Liver (tissue), 9 donors: ENCODE measurements around the gene MT1E. TPM values are rescaled to one million over a fixed set of nuclear protein-coding genes. Genes with fewer than 3 reads are reported as not detected.

Experiments used
- DNase-seq: peaks from one replicate; pipeline ENCODE4 v3.0.0-alpha.2; 2017; ENCODE audit warnings: low spot score
- H3K27ac ChIP-seq, 2 donors: one replicate each; pipeline ENCODE4 v1.7.0; 2013; ENCODE audit warnings: inconsistent platforms in 2 of 2, low read length in 2 of 2, control low read depth in 1 of 2, low read depth in 1 of 2, mild to moderate bottlenecking in 1 of 2
- H3K27me3 ChIP-seq, 4 donors: one replicate each; pipeline versions ENCODE4 v1.6.1 to v1.7.0; 2013; ENCODE audit warnings: low read length in 3 of 4, inconsistent platforms in 1 of 4, mild to moderate bottlenecking in 1 of 4, moderate library complexity in 1 of 4; ENCODE audit not compliant: control insufficient read depth in 4 of 4, insufficient read depth in 4 of 4
- H3K36me3 ChIP-seq, 4 donors: one replicate each; pipeline versions ENCODE4 v1.6.1 to v1.7.0; 2013; ENCODE audit warnings: low read length in 3 of 4, mild to moderate bottlenecking in 3 of 4, low read depth in 1 of 4, moderate library complexity in 1 of 4; ENCODE audit not compliant: control insufficient read depth in 4 of 4, insufficient read depth in 3 of 4
- H3K4me1 ChIP-seq, 4 donors: one replicate each; pipeline versions ENCODE4 v1.6.1 to v1.7.0; 2013; ENCODE audit warnings: low read length in 3 of 4, mild to moderate bottlenecking in 3 of 4, moderate library complexity in 1 of 4; ENCODE audit not compliant: control insufficient read depth in 4 of 4, insufficient read depth in 4 of 4
- H3K4me3 ChIP-seq, 3 donors: one replicate each; pipeline versions ENCODE4 v1.6.1 to v1.7.0; 2013; ENCODE audit warnings: low read length in 3 of 3, control low read depth in 1 of 3, low read depth in 1 of 3, mild to moderate bottlenecking in 1 of 3
- H3K9ac ChIP-seq, 2 donors: one replicate each; pipeline ENCODE4 v1.7.0; 2013; ENCODE audit warnings: low read length in 2 of 2, mild to moderate bottlenecking in 2 of 2, moderate library complexity in 2 of 2, control low read depth in 1 of 2, low read depth in 1 of 2
- H3K9me3 ChIP-seq, 4 donors: one replicate each; pipeline versions ENCODE4 v1.6.1 to v1.7.0; 2013; ENCODE audit warnings: low read length in 3 of 4; ENCODE audit not compliant: control insufficient read depth in 4 of 4
- CTCF ChIP-seq: fragments of 150-350 bp; IDR thresholded peaks from 2 replicates; pipeline ENCODE4 v1.5.1; 2017; ENCODE audit warnings: improper control_type of control experiment, low read depth, low read length; ENCODE audit not compliant: missing input control
- EGR1 ChIP-seq, 2 donors: IDR thresholded peaks; 2 replicates each; pipeline ENCODE4 v1.6.1; 2016 to 2018; ENCODE audit warnings: antibody characterized with exemption in 2 of 2, low read depth in 2 of 2
- FOXA1 ChIP-seq: IDR thresholded peaks from 2 replicates; pipeline ENCODE4 v1.6.1; 2016; ENCODE audit warnings: antibody characterized with exemption
- FOXA2 ChIP-seq: IDR thresholded peaks from 2 replicates; pipeline ENCODE4 v1.6.1; 2016; ENCODE audit warnings: antibody characterized with exemption
- GABPA ChIP-seq, 2 donors: IDR thresholded peaks in 1 of 2; conservative IDR thresholded peaks in 1 of 2; 2 replicates each; pipeline ENCODE4 v1.6.1; 2016; ENCODE audit warnings: antibody characterized with exemption in 2 of 2, mild to moderate bottlenecking in 1 of 2, moderate library complexity in 1 of 2
- HNF4G ChIP-seq: IDR thresholded peaks from 2 replicates; pipeline ENCODE4 v1.6.1; 2016; ENCODE audit warnings: antibody characterized with exemption
- JUND ChIP-seq, 2 donors: IDR thresholded peaks; 2 replicates each; pipeline ENCODE4 v1.6.1; 2016; ENCODE audit warnings: antibody characterized with exemption in 2 of 2
- MAX ChIP-seq: IDR thresholded peaks from 2 replicates; pipeline ENCODE4 v1.6.1; 2016; ENCODE audit warnings: antibody characterized with exemption
- NR2F2 ChIP-seq: IDR thresholded peaks from 2 replicates; pipeline ENCODE4 v1.6.1; 2016; ENCODE audit warnings: antibody characterized with exemption
- REST ChIP-seq: IDR thresholded peaks from 2 replicates; pipeline ENCODE4 v1.6.1; 2016; ENCODE audit warnings: antibody characterized with exemption, mild to moderate bottlenecking
- RXRA ChIP-seq, 2 donors: IDR thresholded peaks; 2 replicates each; pipeline ENCODE4 v1.6.1; 2017 to 2018; ENCODE audit warnings: antibody characterized with exemption in 2 of 2, mild to moderate bottlenecking in 1 of 2
- SP1 ChIP-seq: IDR thresholded peaks from 2 replicates; pipeline ENCODE4 v1.6.1; 2018; ENCODE audit warnings: antibody characterized with exemption, mild to moderate bottlenecking
- TAF1 ChIP-seq: conservative IDR thresholded peaks from 2 replicates; pipeline ENCODE4 v1.6.1; 2016; ENCODE audit warnings: antibody characterized with exemption, mild to moderate bottlenecking
- YY1 ChIP-seq: IDR thresholded peaks from 2 replicates; pipeline ENCODE4 v1.6.1; 2016; ENCODE audit warnings: antibody characterized with exemption, mild to moderate bottlenecking
- WGBS: extraction: QIAGEN DNeasy Blood & Tissue Kit; methylation state at CpG from one replicate; pipeline ENCODE4 v1.1.7; 2013; 5-methylcytosine and 5-hydroxymethylcytosine counted together
- polyA plus RNA-seq, 2 donors: library from polyadenylated mRNA; stranded (reverse) in 1 of 2; unstranded in 1 of 2; fragments of 200-250 nt in 1 of 2; fragments of >200 nt in 1 of 2; fragmentation: Nextera tagmentation in 1 of 2; extraction: Ambion mirVana in 1 of 2; gene quantifications; one replicate each; pipeline versions ENCODE4 v1.2.1 to v1.2.3, GENCODE V29; 2013 to 2015
- total RNA-seq, 2 donors: library from RNA; depleted of rRNA; stranded (reverse); fragments of >200 nt; gene quantifications; one replicate each; pipeline ENCODE4 v1.2.3, GENCODE V29; 2014
- TF ChIP-seq, protein P1 (sequence below): IDR thresholded peaks from 2 replicates; pipeline ENCODE4 v1.6.1; 2016; ENCODE audit warnings: antibody characterized with exemption
- TF ChIP-seq, protein P2 (sequence below): IDR thresholded peaks from 2 replicates; pipeline ENCODE4 v1.6.1; 2016; ENCODE audit warnings: antibody characterized with exemption
- donor health status: healthy.
- donor health status: healthy.
- donor health status: healthy.
- donor health status: healthy.
- donor health status: healthy.

The MT1E gene
- total and polyA plus RNA-seq, 4 donors = 206 to 1,831 (median 808) TPM

GRCh38 chr16:56604966-56605365, 20.6 kb upstream of the MT1E start:
- Histone ChIP-seq H3K9me3 (no peaks in the 10 kb centered on the region), H3K9ac (no peak overlapping the region), H3K36me3 (no peaks in the 10 kb centered on the region), H3K27me3 (no peaks in the 10 kb centered on the region), H3K4me3 (no peak overlapping the region), H3K4me1 (peaks cover 4 to 27% (median 8%) of the 10 kb centered on the region in 4 donors), H3K27ac (peak overlapping the region; percentile 98 to 99)
- WGBS = 97% methylated on average over 4 of the region's 4 CpGs
- TF ChIP-seq MAX = no peak
- TF ChIP-seq YY1 = no peak
- no peak for TF ChIP-seq HNF4G
- TF ChIP-seq SP1 = no peak
- TF ChIP-seq, protein P1, sequence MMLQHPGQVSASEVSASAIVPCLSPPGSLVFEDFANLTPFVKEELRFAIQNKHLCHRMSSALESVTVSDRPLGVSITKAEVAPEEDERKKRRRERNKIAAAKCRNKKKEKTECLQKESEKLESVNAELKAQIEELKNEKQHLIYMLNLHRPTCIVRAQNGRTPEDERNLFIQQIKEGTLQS = no peak
- no peak for TF ChIP-seq JUND (IDR thresholded peaks at IDR 0.05)
- no peak for TF ChIP-seq FOXA1
- TF ChIP-seq REST = no peak
- TF ChIP-seq RXRA (IDR thresholded peaks at IDR 0.05) = no peak
- TF ChIP-seq, protein P2, sequence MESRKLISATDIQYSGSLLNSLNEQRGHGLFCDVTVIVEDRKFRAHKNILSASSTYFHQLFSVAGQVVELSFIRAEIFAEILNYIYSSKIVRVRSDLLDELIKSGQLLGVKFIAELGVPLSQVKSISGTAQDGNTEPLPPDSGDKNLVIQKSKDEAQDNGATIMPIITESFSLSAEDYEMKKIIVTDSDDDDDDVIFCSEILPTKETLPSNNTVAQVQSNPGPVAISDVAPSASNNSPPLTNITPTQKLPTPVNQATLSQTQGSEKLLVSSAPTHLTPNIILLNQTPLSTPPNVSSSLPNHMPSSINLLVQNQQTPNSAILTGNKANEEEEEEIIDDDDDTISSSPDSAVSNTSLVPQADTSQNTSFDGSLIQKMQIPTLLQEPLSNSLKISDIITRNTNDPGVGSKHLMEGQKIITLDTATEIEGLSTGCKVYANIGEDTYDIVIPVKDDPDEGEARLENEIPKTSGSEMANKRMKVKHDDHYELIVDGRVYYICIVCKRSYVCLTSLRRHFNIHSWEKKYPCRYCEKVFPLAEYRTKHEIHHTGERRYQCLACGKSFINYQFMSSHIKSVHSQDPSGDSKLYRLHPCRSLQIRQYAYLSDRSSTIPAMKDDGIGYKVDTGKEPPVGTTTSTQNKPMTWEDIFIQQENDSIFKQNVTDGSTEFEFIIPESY = no peak
- no peak for TF ChIP-seq NR2F2
- no peak for TF ChIP-seq FOXA2
- no peak for TF ChIP-seq EGR1 (IDR thresholded peaks at IDR 0.05; ENCODE audit: low read depth in 2 of 2)
- no peak for DNase-seq

DNA sequence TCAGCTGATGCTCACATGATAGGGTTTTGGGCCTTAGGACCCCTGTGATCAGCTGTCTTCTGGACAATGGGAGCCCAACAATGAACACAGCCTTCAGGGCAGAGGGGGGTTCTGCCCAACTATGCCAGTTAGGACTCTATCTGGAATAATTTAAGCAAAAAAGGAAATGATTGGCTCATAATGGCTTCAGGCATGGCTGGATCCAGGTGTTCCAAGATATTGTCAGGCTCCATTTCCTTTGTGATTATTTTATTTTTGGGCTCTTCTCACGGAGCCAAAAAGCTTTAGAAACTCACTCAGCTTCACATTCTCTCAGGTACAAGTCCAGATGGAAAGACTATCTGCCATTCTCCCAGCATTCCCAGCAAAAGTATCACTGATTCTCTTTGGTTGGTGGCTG, 20.1 kb upstream of the MT1E start:
- H3K27ac ChIP-seq = peak overlapping the region; percentile 98 to 99
- DNase-seq = no peak
- H3K9me3 ChIP-seq = no peaks in the 10 kb centered on the region
- peak overlapping the region; percentile 23 to 68 for H3K9ac ChIP-seq
- H3K4me1 ChIP-seq = peaks cover 5 to 29% (median 8%) of the 10 kb centered on the region in 4 donors
- H3K27me3 ChIP-seq = no peaks in the 10 kb centered on the region
- WGBS = 83% methylated on average over 1 of the region's 1 CpG
- TF ChIP-seq NR2F2 = no peak
- TF ChIP-seq TAF1 = no peak
- H3K36me3 ChIP-seq = no peaks in the 10 kb centered on the region
- H3K4me3 ChIP-seq = no peak overlapping the region

DNA sequence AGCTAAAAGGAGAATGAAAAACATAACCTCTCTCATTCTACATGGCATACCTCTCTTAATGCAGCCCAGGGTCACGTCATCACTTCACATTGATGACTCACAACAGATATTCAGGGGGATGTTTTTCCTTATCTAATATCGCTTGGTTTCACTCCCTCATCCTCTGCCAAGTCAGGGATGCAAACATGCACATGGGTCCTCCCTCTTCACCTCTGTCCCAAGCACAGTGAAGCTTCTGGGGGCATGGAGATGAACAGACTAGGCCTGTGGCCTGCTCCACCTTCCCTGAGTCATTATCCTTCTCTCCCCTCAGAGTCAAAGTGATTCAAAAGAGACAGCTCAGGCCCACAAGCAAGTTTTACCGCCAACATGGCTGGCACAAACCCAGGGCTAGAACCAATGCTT, 19.5 kb upstream of the MT1E start:
- Histone ChIP-seq H3K27me3 (no peaks in the 10 kb centered on the region), H3K9ac (peak overlapping the region; percentile 23 to 68), H3K9me3 (no peaks in the 10 kb centered on the region), H3K4me3 (peak overlapping the region in 1 of 3 donors; percentile 3), H3K36me3 (no peaks in the 10 kb centered on the region), H3K4me1 (peaks cover 6 to 34% (median 9%) of the 10 kb centered on the region in 4 donors), H3K27ac (peak overlapping the region; percentile 98 to 99)
- 33% methylated on average over 3 of the region's 3 CpGs for WGBS
- DNase-seq = no peak
- TF ChIP-seq, protein P1 = no peak
- TF ChIP-seq CTCF = no peak
- no peak for TF ChIP-seq TAF1
- TF ChIP-seq NR2F2 = no peak
- TF ChIP-seq JUND (IDR thresholded peaks at IDR 0.05) = no peak
- TF ChIP-seq HNF4G = no peak
- TF ChIP-seq SP1 = no peak
- no peak for TF ChIP-seq GABPA (IDR thresholded peaks at IDR 0.05 in 1 of 2, conservative IDR thresholded peaks at IDR 0.05 in 1 of 2)
- no peak for TF ChIP-seq RXRA (IDR thresholded peaks at IDR 0.05)
- no peak for TF ChIP-seq YY1
- no peak for TF ChIP-seq REST
